Neuronal stem cell (in vitro differentiated cells): ENCODE results near the gene FAM163B.

Experiments
- DNase-seq: peaks from one replicate; pipeline ENCODE4 v3.0.0-alpha.2; 2013; ENCODE audit warnings: low spot score
- H2AFZ ChIP-seq: one replicate; pipeline ENCODE4 v1.6.1; 2013; ENCODE audit warnings: mild to moderate bottlenecking, low read length, inconsistent platforms
- H2AK5ac ChIP-seq: 2 replicates; pipeline ENCODE4 v1.6.1; 2013; ENCODE audit warnings: low read depth, mild to moderate bottlenecking, inconsistent platforms, low read length, moderate library complexity, mixed read lengths
- H2BK120ac ChIP-seq: 2 replicates; pipeline ENCODE4 v1.6.1; 2013; ENCODE audit warnings: low read depth, mild to moderate bottlenecking, inconsistent platforms, low read length, moderate library complexity, mixed read lengths
- H2BK12ac ChIP-seq: one replicate; pipeline ENCODE4 v1.6.1; 2013; ENCODE audit warnings: low read length, inconsistent platforms
- H2BK15ac ChIP-seq: 2 replicates; pipeline ENCODE4 v1.6.1; 2013; ENCODE audit warnings: mild to moderate bottlenecking, low read length, inconsistent platforms, mixed read lengths
- H2BK5ac ChIP-seq: one replicate; pipeline ENCODE4 v1.6.1; 2013; ENCODE audit warnings: inconsistent platforms, mild to moderate bottlenecking, low read length, moderate library complexity
- H3K14ac ChIP-seq: one replicate; pipeline ENCODE4 v1.6.1; 2013; ENCODE audit warnings: low read length, inconsistent platforms
- H3K18ac ChIP-seq: 2 replicates; pipeline ENCODE4 v1.6.1; 2013; ENCODE audit warnings: low read length, inconsistent platforms
- H3K23ac ChIP-seq: 2 replicates; pipeline ENCODE4 v1.6.1; 2013; ENCODE audit warnings: low read depth, mild to moderate bottlenecking, mixed read lengths, low read length, inconsistent platforms; ENCODE audit not compliant: poor library complexity
- H3K27ac ChIP-seq: replicated peaks from 3 replicates; pipeline ENCODE4 v1.5.1; 2013; ENCODE audit warnings: low read length, inconsistent platforms
- H3K27me3 ChIP-seq, 3 experiments: 2 replicates each; pipeline ENCODE4 v1.6.1; 2013; ENCODE audit warnings: low read length in 3 of 3, mild to moderate bottlenecking in 2 of 3, inconsistent platforms in 1 of 3, low read depth in 1 of 3, mixed read lengths in 1 of 3, moderate library complexity in 1 of 3; ENCODE audit not compliant: control insufficient read depth in 3 of 3, insufficient read depth in 3 of 3
- H3K36me3 ChIP-seq, 2 donors: replicated peaks in 1 of 2; 2 replicates each; pipeline ENCODE4 v1.6.1; 2013; ENCODE audit warnings: low read length in 2 of 2; ENCODE audit not compliant: control insufficient read depth in 2 of 2, insufficient read depth in 2 of 2
- H3K4ac ChIP-seq: 2 replicates; pipeline ENCODE4 v1.6.1; 2013; ENCODE audit warnings: inconsistent platforms, mild to moderate bottlenecking, low read length, moderate library complexity
- H3K4me1 ChIP-seq, 2 donors: 1 replicate in 1 of 2; 2 replicates in 1 of 2; pipeline ENCODE4 v1.6.1; 2013; ENCODE audit warnings: low read length in 2 of 2, low read depth in 1 of 2; ENCODE audit not compliant: control insufficient read depth in 2 of 2, insufficient read depth in 1 of 2
- H3K4me2 ChIP-seq: one replicate; pipeline ENCODE4 v1.6.1; 2013; ENCODE audit warnings: mild to moderate bottlenecking, low read length, inconsistent platforms; ENCODE audit not compliant: insufficient read depth, poor library complexity, severe bottlenecking
- H3K4me3 ChIP-seq, 2 donors: 2 replicates each; pipeline ENCODE4 v1.5.1; 2013; ENCODE audit warnings: low read length in 2 of 2, mild to moderate bottlenecking in 2 of 2, inconsistent platforms in 1 of 2, moderate library complexity in 1 of 2
- H3K79me1 ChIP-seq: one replicate; pipeline ENCODE4 v1.6.1; 2013; ENCODE audit warnings: low read depth, mild to moderate bottlenecking, inconsistent platforms, low read length, moderate library complexity
- H3K9ac ChIP-seq: one replicate; pipeline ENCODE4 v1.6.1; 2013; ENCODE audit warnings: mild to moderate bottlenecking, low read depth, low read length, inconsistent platforms; ENCODE audit not compliant: poor library complexity
- H3K9me3 ChIP-seq, 2 donors: replicated peaks in 1 of 2; 2 replicates each; pipeline versions ENCODE3 to v1.6.1; 2013; ENCODE audit warnings: low read length in 2 of 2, mild to moderate bottlenecking in 2 of 2, inconsistent platforms in 1 of 2, low read depth in 1 of 2, mixed read lengths in 1 of 2, moderate library complexity in 1 of 2; ENCODE audit not compliant: control insufficient read depth in 2 of 2, insufficient read depth in 1 of 2
- H4K8ac ChIP-seq: one replicate; pipeline ENCODE4 v1.6.1; 2013; ENCODE audit warnings: low read depth, mild to moderate bottlenecking, inconsistent platforms, low read length, moderate library complexity
- H4K91ac ChIP-seq: one replicate; pipeline ENCODE4 v1.6.1; 2013; ENCODE audit warnings: low read length, low read depth, mild to moderate bottlenecking, inconsistent platforms; ENCODE audit not compliant: poor library complexity
- WGBS, 2 donors: extraction: QIAGEN DNeasy Blood & Tissue Kit; methylation state at CpG; one replicate each; pipeline ENCODE4 v1.1.7; 2013; ENCODE audit warnings: missing lambda C conversion rate in 2 of 2, mixed read lengths in 1 of 2; ENCODE audit not compliant: insufficient read length in 2 of 2, insufficient replicate concordance in 1 of 2; ENCODE audit errors: extremely low coverage in 2 of 2; 5-methylcytosine and 5-hydroxymethylcytosine counted together

FAM163B gene

DNA sequence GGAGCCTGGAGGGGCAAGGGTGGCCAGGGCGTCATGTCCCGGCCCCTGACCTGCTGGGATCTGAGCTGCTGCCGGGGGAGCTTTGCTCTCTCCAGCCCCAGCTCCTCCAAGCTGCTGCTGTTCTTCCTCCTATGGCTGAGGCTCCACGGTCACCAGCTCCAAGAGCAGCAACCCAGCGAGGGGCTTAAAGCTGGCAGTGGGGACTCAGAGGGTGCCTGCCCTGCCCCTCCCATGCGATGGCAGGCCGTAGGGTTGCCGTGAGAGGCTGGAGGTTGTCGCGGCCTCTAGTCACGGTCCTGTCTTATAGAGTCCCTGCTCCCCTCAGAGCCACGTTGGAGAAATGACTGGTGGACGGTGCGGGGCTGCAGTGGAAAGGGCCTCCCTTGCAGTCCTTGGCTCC lies 46.5 kb upstream of the FAM163B start:
- Histone ChIP-seq H3K9ac (peak overlapping the region; percentile 53), H3K36me3 (no peaks in the 10 kb centered on the region), H3K4me3 (no peak overlapping the region), H2AFZ (no peak overlapping the region), H2BK12ac (no peak overlapping the region), H3K4me2 (no peak overlapping the region), H2BK5ac (no peak overlapping the region), H3K23ac (peak overlapping the region; percentile 67), H3K4ac (no peak overlapping the region), H3K79me1 (no peaks in the 10 kb centered on the region), H3K9me3 (peaks cover 0 to 2% of the 10 kb centered on the region in 2 donors), H3K27me3 (peaks cover 0 to 72% (median 10%) of the 10 kb centered on the region in 3 experiments), H2BK15ac (no peak overlapping the region), H3K14ac (no peak overlapping the region), H2BK120ac (no peak overlapping the region), H4K91ac (peak overlapping the region; percentile 38), H4K8ac (no peak overlapping the region), H3K4me1 (peaks cover 14 to 17% of the 10 kb centered on the region in 2 donors), H3K18ac (peak overlapping the region; percentile 60), H3K27ac (no peak overlapping the region), H2AK5ac (peak overlapping the region; percentile 4)
- WGBS, 2 donors, result no CpG with 5 or more reads among the region's 14 CpGs
- DNase-seq, result no peak

DNA sequence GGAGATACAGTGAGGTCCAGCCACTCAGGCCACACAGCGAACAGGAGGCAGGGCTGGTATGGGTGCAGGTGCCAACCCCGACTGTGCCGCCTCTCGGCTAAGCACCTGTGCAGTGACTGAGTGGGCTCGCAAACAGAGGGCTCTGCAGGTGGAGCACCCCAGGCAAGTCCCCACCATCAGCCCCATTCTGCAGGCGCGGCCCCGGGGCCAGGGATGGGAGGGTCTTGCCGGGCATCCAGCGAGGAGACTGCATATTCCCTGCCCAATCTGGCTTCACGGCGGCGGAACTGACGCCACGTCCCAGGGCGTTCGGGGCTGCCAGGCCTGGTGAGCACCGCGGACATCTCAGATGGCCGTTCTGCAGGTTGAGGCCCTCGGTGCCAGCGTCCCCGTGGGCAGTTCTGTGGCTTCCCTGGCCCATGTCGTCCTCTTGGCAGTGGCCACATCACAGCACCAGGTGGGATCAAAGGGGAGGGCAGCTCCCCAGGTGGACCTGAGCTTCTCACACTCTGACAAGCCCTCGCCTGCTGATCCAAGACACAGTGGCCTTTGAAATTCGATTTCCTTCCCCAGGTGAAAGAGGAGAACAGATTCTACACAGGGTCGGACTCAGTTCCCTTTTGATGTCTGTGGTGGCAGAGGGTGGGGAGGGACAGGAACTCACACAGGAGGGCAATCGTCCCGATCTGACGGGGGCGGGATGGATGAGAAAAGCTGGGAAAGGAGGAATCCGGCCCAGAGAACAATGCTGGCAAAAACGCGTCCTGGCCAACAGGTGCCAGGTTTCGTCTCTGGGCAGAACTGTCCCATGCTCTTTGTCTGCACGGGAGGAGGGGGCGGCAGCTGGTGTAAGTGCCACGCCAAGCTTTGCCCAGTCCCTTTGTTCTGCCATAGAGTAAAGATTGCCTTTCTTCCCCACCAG lies 45.8 kb upstream of the FAM163B start:
- peaks cover 0 to 2% of the 10 kb centered on the region in 2 donors for H3K9me3 ChIP-seq
- no peak overlapping the region for H4K91ac ChIP-seq
- no peak for DNase-seq
- H3K4me2 ChIP-seq, result no peak overlapping the region
- no peak overlapping the region for H3K27ac ChIP-seq
- H2BK15ac ChIP-seq, result no peak overlapping the region
- H3K79me1 ChIP-seq, result no peaks in the 10 kb centered on the region
- no peak overlapping the region for H3K4ac ChIP-seq
- no peaks in the 10 kb centered on the region for H3K36me3 ChIP-seq
- H2BK120ac ChIP-seq, result no peak overlapping the region
- peak overlapping the region; percentile 60 for H3K18ac ChIP-seq
- peak overlapping the region; percentile 27 for H2AK5ac ChIP-seq
- WGBS, 2 donors, result no CpG with 5 or more reads among the region's 38 CpGs
- no peak overlapping the region for H4K8ac ChIP-seq
- no peak overlapping the region for H2BK12ac ChIP-seq
- H3K14ac ChIP-seq, result no peak overlapping the region
- peak overlapping the region; percentile 67 for H3K23ac ChIP-seq
- H2BK5ac ChIP-seq, result no peak overlapping the region
- H3K4me1 ChIP-seq, result peaks cover 14 to 17% of the 10 kb centered on the region in 2 donors
- peaks cover 0 to 69% (median 10%) of the 10 kb centered on the region in 3 experiments for H3K27me3 ChIP-seq
- no peak overlapping the region for H3K9ac ChIP-seq
- H3K4me3 ChIP-seq, result no peak overlapping the region
- no peak overlapping the region for H2AFZ ChIP-seq

DNA sequence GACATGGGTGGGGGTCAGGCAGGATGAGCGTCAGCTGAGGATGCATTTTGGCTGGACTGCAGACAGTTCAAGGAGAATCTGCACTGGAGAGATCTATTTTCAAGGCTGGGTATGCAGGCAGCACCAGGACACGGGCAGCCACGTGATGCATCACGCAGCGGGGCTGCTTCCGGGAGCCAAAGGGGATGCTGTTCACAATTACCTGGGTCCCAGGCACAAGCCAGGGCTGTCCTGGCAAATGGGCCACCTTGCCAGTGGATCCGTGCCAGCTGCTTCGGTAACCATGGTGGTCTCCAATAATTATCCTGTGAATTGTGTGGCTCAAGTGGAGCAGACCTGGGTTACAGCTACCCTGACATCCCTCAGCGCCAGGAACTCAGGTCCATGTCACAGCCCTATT lies 44.4 kb upstream of the FAM163B start:
- H3K23ac ChIP-seq, result no peak overlapping the region
- H2BK12ac ChIP-seq, result no peak overlapping the region
- H2AK5ac ChIP-seq, result no peak overlapping the region
- WGBS, 2 donors, result no CpG with 5 or more reads among the region's 9 CpGs
- H3K9ac ChIP-seq, result no peak overlapping the region
- no peak overlapping the region for H3K27ac ChIP-seq
- no peak overlapping the region for H2BK15ac ChIP-seq
- no peak overlapping the region for H3K18ac ChIP-seq
- H3K4me1 ChIP-seq, result peaks cover 6 to 12% of the 10 kb centered on the region in 2 donors
- H4K8ac ChIP-seq, result no peak overlapping the region
- no peak overlapping the region for H3K14ac ChIP-seq
- no peak overlapping the region for H2BK5ac ChIP-seq
- no peaks in the 10 kb centered on the region for H3K36me3 ChIP-seq
- H3K9me3 ChIP-seq, result peaks cover 0 to 2% of the 10 kb centered on the region in 2 donors
- no peak overlapping the region for H3K4me3 ChIP-seq
- no peak for DNase-seq
- no peak overlapping the region for H2BK120ac ChIP-seq
- H3K27me3 ChIP-seq, result peaks cover 0 to 59% (median 4%) of the 10 kb centered on the region in 3 experiments
- H3K4me2 ChIP-seq, result no peak overlapping the region
- H2AFZ ChIP-seq, result no peak overlapping the region
- H3K4ac ChIP-seq, result no peak overlapping the region
- no peaks in the 10 kb centered on the region for H3K79me1 ChIP-seq
- H4K91ac ChIP-seq, result no peak overlapping the region

DNA sequence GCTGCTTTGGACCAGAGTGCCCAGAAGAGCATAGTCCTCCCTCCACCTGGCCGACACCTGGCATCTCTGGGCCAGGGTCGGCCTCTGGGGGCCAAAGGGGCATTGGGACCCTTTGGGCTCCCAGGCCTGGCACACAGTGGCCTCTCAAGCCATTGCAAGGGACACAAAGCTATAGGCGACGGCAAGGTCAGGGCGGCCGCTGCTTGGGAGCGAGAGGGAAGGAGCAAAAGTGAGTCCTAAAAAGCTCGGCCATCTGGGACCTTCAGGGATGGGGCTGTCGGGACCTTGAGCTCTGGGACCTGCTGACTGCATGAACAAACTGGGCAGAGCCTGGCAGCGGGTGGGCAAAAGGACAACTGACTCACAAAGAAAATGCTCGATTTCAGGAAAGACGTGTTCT lies 40.8 kb upstream of the FAM163B start:
- no peak overlapping the region for H2BK120ac ChIP-seq
- H4K8ac ChIP-seq, result no peak overlapping the region
- H3K36me3 ChIP-seq, result no peaks in the 10 kb centered on the region
- no peak overlapping the region for H3K4ac ChIP-seq
- H2BK12ac ChIP-seq, result no peak overlapping the region
- H3K79me1 ChIP-seq, result no peaks in the 10 kb centered on the region
- DNase-seq, result no peak
- no peak overlapping the region for H3K4me3 ChIP-seq
- no peak overlapping the region for H4K91ac ChIP-seq
- H3K27me3 ChIP-seq, result peaks cover 0 to 40% (median 0%) of the 10 kb centered on the region in 3 experiments
- H3K23ac ChIP-seq, result no peak overlapping the region
- no peak overlapping the region for H3K14ac ChIP-seq
- peaks cover 0 to 2% of the 10 kb centered on the region in 2 donors for H3K9me3 ChIP-seq
- no peak overlapping the region for H2BK5ac ChIP-seq
- no peak overlapping the region for H2BK15ac ChIP-seq
- peaks cover 0 to 10% of the 10 kb centered on the region in 2 donors for H3K4me1 ChIP-seq
- no peak overlapping the region for H2AFZ ChIP-seq
- H3K9ac ChIP-seq, result no peak overlapping the region
- H3K4me2 ChIP-seq, result no peak overlapping the region
- H3K18ac ChIP-seq, result peak overlapping the region; percentile 11
- H2AK5ac ChIP-seq, result peak overlapping the region; percentile 15
- no peak overlapping the region for H3K27ac ChIP-seq
- WGBS, 2 donors, result no CpG with 5 or more reads among the region's 12 CpGs
